ENCODE measurements around the gene PARS2. TPM values are rescaled to one million over a fixed set of nuclear protein-coding genes. Genes with fewer than 3 reads are reported as not detected.

The PARS2 gene
- total RNA-seq, 1 experiment from 2014 or later = 9.0 TPM

DNA sequence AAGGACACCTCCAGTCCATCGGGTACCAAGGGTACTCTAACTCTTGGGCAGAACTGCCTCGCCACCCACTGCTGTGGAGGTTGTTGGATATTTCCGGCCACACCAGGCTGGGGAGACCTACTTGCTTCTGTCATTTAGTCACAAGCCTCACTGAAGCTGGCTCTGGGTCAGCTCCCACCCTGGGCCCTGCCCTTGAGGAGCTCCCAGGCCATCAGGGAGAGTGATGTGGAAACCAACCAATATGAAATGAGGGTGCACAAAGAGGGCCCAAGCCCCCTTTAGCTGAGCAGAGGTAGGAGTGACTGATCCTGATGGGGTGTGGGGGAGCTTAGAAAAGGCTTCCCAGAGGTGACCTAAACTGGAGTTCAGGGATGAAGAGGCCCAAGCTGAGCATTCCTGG lies 19.6 kb downstream of the PARS2 start:
- no peaks in the 10 kb centered on the region for H3K4me1 Mint-ChIP-seq (ENCODE audit: low read depth, unreplicated experiment)
- H3K27me3 Mint-ChIP-seq (ENCODE audit: unreplicated experiment) = peaks cover 18% of the 10 kb centered on the region
- peaks cover 18% of the 10 kb centered on the region for H3K36me3 Mint-ChIP-seq (ENCODE audit: insufficient read depth, unreplicated experiment)
- BruUV-seq (replicated peaks) = no TSS peak
- CTCF ChIA-PET = interaction anchor here (0.5 kb wide), 1 partner anchor 23 kb away, joined by 4 read pairs; no protein-coding TSS in a partner anchor
- H3K4me3 Mint-ChIP-seq (ENCODE audit: low read depth, unreplicated experiment) = no peak overlapping the region
- no peak for DNase-seq
- no peaks in the 10 kb centered on the region for H3K9me3 Mint-ChIP-seq (ENCODE audit: low read depth, unreplicated experiment)
- TF ChIP-seq, protein P1, sequence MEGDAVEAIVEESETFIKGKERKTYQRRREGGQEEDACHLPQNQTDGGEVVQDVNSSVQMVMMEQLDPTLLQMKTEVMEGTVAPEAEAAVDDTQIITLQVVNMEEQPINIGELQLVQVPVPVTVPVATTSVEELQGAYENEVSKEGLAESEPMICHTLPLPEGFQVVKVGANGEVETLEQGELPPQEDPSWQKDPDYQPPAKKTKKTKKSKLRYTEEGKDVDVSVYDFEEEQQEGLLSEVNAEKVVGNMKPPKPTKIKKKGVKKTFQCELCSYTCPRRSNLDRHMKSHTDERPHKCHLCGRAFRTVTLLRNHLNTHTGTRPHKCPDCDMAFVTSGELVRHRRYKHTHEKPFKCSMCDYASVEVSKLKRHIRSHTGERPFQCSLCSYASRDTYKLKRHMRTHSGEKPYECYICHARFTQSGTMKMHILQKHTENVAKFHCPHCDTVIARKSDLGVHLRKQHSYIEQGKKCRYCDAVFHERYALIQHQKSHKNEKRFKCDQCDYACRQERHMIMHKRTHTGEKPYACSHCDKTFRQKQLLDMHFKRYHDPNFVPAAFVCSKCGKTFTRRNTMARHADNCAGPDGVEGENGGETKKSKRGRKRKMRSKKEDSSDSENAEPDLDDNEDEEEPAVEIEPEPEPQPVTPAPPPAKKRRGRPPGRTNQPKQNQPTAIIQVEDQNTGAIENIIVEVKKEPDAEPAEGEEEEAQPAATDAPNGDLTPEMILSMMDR (IDR thresholded peaks at IDR 0.05; ENCODE audit: unreplicated experiment) = no peak
- intact Hi-C loops (cut with micrococcal nuclease; ENCODE audit: unreplicated experiment) = no loop called here
- no peak overlapping the region for H3K27ac Mint-ChIP-seq (ENCODE audit: unreplicated experiment)

DNA sequence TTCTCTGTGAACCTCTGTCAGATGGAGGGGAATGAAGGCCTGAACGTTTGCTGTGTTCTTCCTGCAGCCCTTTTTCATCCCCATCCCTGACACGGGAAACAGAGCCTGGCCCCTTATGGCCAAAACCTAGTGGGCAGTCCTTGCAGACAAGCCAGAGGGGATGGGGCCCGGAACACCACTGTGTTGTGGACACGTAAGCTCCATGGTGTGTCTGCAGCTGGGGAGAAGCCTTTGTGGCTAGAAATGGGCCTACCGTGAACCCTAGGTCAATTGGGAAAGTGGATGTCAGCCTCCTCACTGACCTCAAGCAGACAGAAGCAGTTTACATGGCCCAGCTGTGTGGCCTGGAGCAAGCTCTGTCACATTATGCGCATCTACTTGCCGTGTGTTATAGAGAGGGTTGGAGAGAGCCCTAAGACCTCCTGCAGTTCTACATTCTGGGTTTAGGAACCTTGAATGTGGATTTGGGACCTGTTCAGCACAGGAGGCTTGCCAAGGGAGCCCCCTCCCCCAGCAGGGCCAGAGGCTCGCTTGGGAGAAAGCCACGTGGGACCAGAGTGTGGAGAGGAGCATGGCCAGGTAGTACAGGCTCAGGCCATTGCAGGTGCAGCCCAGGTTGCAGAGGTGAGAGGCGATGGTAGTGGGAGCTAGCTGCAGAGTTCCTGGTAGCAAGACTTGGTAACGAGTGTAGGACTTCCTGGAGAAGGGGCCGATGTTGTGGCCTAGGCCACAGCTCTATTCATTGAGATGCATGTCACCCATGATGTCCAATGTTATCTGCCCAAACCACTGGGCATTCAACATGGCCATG lies 20.7 kb downstream of the PARS2 start:
- Mint-ChIP-seq H3K27me3 (ENCODE audit: unreplicated experiment) (peaks cover 18% of the 10 kb centered on the region), H3K4me3 (ENCODE audit: low read depth, unreplicated experiment) (no peak overlapping the region), H3K27ac (ENCODE audit: unreplicated experiment) (peak overlapping the region; percentile 49), H3K9me3 (ENCODE audit: low read depth, unreplicated experiment) (no peaks in the 10 kb centered on the region), H3K36me3 (ENCODE audit: insufficient read depth, unreplicated experiment) (peaks cover 18% of the 10 kb centered on the region), H3K4me1 (ENCODE audit: low read depth, unreplicated experiment) (no peaks in the 10 kb centered on the region)
- CTCF ChIA-PET = no interaction called here
- no peak for DNase-seq
- no TSS peak for BruUV-seq (replicated peaks)
- TF ChIP-seq, protein P1 (IDR thresholded peaks at IDR 0.05; ENCODE audit: unreplicated experiment) = no peak
- intact Hi-C loops (cut with micrococcal nuclease; ENCODE audit: unreplicated experiment) = no loop called here

DNA sequence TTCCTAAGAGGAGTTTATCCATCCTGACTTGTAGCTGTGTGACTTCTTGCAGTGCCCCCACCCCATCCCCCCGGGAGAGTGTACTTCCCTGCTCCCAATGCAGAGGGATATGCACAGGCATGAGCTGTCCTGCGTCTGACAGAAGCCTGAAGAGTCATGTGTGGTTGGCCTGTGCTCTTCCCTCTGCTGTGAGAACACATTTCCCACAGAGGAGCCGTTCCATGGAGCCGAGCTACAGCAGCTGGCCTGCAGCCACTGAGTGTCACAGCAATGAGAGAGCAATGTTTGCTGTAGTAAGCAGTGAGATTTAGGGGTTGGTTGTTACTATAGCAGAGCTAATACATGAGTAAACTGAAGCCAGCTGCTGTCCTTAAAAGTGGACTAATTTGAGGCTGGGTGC lies 22.0 kb downstream of the PARS2 start:
- H3K9me3 Mint-ChIP-seq (ENCODE audit: low read depth, unreplicated experiment) = no peaks in the 10 kb centered on the region
- H3K36me3 Mint-ChIP-seq (ENCODE audit: insufficient read depth, unreplicated experiment) = peaks cover 26% of the 10 kb centered on the region
- TF ChIP-seq, protein P1 (IDR thresholded peaks at IDR 0.05; ENCODE audit: unreplicated experiment) = no peak
- H3K4me3 Mint-ChIP-seq (ENCODE audit: low read depth, unreplicated experiment) = no peak overlapping the region
- H3K4me1 Mint-ChIP-seq (ENCODE audit: low read depth, unreplicated experiment) = no peaks in the 10 kb centered on the region
- intact Hi-C loops (cut with micrococcal nuclease; ENCODE audit: unreplicated experiment) = no loop called here
- H3K27ac Mint-ChIP-seq (ENCODE audit: unreplicated experiment) = no peak overlapping the region
- CTCF ChIA-PET = no interaction called here
- H3K27me3 Mint-ChIP-seq (ENCODE audit: unreplicated experiment) = peaks cover 6% of the 10 kb centered on the region
- no peak for DNase-seq
- no TSS peak for BruUV-seq (replicated peaks)

DNA sequence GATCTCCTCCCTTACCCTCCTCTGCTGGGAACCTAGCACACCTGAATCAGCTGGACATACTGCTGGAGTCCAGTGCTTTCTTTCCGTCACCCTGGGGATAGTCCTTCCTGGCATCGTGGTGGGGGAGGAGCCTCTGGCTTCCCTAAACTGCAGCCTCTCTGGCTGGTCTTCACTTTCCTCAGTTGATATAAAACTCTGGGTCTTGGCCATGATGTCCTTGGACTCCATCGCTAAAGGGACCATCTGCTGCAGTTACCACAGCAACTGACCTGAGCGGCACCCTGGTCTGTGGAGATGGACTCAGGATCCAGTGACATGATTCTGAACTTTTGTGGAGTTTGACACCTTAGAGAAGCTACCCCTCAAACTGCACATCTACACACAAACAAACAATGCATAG lies 22.8 kb downstream of the PARS2 start:
- CTCF ChIA-PET = no interaction called here
- H3K9me3 Mint-ChIP-seq (ENCODE audit: low read depth, unreplicated experiment) = no peaks in the 10 kb centered on the region
- no peaks in the 10 kb centered on the region for H3K4me1 Mint-ChIP-seq (ENCODE audit: low read depth, unreplicated experiment)
- BruUV-seq (replicated peaks) = no TSS peak
- TF ChIP-seq, protein P1 (IDR thresholded peaks at IDR 0.05; ENCODE audit: unreplicated experiment) = no peak
- no peaks in the 10 kb centered on the region for H3K27me3 Mint-ChIP-seq (ENCODE audit: unreplicated experiment)
- no peak overlapping the region for H3K4me3 Mint-ChIP-seq (ENCODE audit: low read depth, unreplicated experiment)
- peaks cover 26% of the 10 kb centered on the region for H3K36me3 Mint-ChIP-seq (ENCODE audit: insufficient read depth, unreplicated experiment)
- H3K27ac Mint-ChIP-seq (ENCODE audit: unreplicated experiment) = no peak overlapping the region
- intact Hi-C loops (cut with micrococcal nuclease; ENCODE audit: unreplicated experiment) = no loop called here
- DNase-seq = no peak

All from Calu3 (cell line).